Pulmonary artery endothelial cell (primary cell): ENCODE results near the gene TXNDC11. TPM values are rescaled to one million over a fixed set of nuclear protein-coding genes. Genes with fewer than 3 reads are reported as not detected.
"Not testable (repeated sequence)": the region's sequence is repeated elsewhere in the genome, so short reads cannot be mapped to it uniquely, and the experiment has no call there.

Experiments used
- DNase-seq: peaks from one replicate; pipeline ENCODE4 v3.0.0-alpha.2; 2011; ENCODE audit warnings: low read depth, low spot score
- total RNA-seq: library from RNA; depleted of rRNA; stranded (reverse); fragments of >200 nt; gene quantifications from 2 replicates; pipeline ENCODE4 v1.2.3, GENCODE V29; 2014

Gene TXNDC11, protein sequence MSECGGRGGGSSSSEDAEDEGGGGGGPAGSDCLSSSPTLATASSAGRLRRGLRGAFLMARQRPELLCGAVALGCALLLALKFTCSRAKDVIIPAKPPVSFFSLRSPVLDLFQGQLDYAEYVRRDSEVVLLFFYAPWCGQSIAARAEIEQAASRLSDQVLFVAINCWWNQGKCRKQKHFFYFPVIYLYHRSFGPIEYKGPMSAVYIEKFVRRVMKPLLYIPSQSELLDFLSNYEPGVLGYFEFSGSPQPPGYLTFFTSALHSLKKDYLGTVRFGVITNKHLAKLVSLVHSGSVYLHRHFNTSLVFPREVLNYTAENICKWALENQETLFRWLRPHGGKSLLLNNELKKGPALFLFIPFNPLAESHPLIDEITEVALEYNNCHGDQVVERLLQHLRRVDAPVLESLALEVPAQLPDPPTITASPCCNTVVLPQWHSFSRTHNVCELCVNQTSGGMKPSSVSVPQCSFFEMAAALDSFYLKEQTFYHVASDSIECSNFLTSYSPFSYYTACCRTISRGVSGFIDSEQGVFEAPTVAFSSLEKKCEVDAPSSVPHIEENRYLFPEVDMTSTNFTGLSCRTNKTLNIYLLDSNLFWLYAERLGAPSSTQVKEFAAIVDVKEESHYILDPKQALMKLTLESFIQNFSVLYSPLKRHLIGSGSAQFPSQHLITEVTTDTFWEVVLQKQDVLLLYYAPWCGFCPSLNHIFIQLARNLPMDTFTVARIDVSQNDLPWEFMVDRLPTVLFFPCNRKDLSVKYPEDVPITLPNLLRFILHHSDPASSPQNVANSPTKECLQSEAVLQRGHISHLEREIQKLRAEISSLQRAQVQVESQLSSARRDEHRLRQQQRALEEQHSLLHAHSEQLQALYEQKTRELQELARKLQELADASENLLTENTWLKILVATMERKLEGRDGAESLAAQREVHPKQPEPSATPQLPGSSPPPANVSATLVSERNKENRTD
- total RNA-seq = 23.7 and 31.4 TPM in 2 replicates

DNA sequence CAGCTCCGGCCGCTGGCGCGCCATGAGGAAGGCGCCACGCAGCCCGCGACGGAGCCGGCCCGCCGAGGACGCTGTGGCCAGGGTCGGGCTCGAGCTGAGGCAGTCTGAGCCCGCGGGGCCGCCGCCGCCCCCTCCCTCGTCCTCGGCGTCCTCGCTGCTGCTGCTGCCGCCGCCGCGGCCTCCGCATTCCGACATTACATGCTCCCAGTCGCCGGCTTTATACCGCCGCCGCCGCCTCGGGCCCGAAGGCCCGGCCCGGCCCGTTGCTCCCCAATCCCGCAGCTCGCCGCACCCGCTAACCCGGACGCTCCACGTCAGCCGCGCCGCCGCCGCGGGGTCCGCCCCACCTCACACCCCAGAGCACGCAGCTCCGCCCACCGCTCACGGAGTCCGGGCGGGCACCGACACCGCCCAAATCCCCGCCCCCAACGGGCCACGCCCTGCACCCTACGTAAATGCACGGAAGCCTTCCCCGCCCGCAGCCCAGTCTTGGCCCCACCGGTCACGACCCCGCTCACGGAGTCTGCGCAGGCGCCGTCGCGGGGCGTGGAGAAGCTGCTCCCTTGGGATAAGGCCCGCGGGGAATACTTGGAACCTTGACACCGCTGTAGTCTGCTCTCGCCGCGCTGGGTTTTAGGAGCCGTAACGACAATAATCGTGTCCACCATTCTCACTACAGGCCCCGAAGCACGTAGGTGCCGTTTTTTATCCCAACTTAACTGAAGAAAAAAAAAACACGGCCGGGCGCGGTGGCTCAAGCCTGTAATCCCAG is at the start of gene TXNDC11:
TXNDC11 (minus strand) TSS at position 322 of the 772 bp plus-strand sequence; CDS start at position 195, 127 bp downstream.
- DNase-seq = peak; percentile 91

DNA sequence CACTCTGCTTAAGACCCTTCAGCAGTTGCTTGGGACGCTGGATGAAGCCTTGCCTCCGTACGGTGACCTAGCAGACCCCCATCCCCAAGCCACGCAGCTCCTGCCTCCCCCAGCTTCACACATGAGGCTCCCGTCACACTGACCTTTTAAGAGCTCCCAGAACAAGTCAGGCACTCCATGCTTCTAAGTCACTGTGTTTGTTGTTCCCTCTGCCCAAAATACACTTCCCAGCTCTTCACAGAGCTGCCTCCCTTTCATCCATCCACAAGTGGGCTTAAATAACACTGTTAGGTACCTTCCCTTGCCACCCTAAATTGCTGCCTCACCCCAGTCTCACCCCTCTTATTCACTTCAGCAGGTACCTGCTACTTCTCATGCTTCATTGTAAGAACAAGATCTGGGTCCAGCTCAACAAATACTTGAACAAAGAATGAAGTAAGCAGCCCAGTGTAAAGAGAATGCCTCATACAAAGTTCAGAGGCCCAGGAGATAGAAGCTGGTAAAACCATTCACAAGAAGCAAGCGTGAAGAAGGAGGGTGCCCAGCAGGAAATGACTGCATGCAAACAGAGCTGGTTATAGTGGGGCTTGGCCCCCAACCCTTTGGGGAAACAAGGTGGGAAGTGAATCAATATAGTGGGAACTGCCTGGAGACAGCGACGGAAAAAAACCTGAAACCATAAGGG is 48.6 kb upstream of the TXNDC11 start:
- DNase-seq = no peak

DNA sequence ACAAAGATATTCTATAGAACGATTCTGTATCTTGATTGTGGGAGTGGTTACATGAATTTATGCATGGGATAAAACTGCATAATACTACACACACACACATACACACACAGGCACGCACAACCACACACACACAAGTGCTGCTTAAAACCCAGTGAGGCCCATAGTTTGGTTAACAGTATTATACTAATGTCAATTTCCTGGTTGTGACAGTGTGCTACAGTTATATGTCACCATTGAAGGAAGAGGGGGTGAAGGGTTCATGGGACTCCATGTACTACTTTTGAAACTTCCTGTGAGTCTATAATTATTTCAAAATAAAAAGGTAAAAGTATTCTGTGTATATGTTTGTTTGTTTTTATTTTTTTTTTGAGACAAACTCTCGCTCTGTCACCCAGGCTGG is 46.3 kb upstream of the TXNDC11 start:
- no peak for DNase-seq

DNA sequence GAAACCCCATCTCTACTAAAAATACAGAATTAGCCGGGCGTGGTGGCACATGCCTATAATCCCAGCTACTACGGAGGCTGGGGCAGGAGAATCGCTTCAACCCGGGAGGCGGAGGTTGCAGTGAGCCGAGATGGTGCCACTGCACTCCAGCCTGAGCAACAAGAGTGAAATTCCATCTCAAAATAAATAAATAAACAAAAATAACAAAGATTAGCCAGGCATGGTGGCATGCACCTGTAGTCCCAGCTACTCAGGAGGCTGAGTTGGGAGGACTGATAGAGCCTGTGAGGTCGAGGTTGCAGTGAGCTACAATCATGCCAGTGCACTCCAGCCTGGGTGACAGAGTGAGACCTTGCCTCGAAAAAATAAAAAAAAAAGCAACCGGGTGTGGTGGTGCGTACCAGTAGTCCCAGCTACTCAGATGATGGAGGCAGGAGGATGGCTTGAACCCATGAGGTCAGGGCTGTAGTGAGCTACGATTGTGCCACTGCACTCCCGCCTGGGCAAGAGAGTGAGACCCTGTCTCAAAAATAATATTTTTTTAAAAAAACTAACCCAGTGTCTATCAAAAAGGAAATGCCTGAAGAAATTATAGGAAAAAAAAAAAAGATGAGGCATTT is 42.4 kb upstream of the TXNDC11 start:
- DNase-seq = not testable (repeated sequence)

DNA sequence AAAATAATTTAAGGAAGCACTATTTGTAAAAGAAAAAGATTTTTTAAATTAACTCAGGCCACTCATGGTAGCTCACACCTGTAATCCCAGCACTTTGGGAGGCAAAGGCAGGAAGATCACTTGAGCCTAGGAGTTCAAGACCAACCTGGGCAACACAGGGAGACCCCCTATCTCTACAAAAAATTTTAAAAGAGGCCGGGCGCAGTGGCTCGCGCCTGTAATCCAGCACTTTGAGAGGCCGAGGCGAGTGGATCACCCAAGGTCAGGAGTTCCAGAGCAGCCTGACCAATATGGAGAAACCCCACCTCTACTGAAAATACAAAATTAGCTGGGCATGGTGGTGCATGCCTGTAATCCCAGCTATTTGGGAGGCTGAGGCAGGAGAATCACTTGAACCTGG is 41.7 kb upstream of the TXNDC11 start:
- not testable (repeated sequence) for DNase-seq

DNA sequence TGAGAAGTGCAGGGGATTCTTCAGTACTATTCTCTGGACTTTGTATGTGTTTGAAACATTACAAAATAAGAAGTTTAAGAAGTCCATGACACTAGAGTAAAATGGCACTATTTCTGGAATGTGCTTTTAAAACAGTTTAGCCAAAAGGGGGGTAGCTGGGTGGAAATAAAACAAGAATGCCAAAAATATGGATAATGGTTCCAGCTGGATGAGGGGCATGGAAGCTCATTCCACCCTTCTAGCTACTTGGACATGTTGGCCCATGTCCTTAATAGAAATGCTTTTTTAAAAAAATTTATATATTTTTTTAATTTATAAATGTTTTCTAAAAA is 41.3 kb upstream of the TXNDC11 start:
- no peak for DNase-seq

DNA sequence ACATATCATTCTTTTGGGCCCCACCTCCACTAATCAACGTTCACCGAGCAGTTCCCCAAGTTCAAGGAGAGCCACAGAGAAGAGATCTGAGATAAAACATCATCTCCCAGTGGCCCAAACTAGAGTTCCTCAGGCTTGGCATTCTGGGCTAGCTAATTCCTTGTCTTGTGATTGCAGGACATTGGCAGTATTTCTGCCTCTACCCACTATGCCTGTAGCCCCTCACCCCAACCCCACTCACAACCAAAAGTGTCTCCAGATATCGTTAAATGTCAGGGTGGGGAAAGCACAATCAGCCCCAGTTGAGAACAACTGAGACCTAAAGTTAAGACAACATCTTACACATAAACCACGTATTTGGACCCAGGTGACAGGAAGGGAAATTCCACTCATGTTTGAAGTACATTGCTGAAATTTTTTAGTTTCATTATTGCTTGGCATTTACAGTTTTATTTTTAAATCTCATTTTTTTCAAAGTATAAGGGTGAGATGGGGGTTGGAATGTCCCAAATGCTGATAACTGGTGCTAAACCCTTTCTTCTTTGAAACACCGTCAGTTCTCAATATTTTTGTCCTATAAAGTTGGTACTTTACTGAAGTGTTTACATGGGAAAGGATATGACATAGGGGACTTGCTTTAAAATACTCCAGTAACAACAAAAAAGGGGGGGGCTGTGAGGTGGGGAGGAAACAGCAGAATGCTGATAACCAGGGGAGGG is 40.8 kb upstream of the TXNDC11 start:
- DNase-seq = peak; percentile 62

DNA sequence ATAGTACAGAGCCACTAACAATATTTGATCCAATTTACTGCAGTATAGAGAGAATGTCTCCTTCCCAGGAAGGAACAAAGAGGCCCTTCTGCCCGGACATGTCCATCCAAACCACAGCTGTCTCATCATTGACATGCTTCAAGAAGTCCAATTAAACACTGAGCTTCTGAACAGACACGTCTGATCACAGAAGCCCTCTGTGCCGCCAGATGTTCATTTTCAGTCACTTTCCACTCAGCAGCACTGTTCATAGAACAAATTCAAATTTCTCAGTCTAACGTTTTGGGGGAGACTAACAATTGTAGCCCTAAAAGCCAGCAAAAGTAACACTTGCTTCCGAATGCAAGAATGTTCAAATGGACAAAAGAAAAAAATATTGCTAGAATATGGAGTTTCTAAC is 39.1 kb upstream of the TXNDC11 start:
- DNase-seq = no peak

DNA sequence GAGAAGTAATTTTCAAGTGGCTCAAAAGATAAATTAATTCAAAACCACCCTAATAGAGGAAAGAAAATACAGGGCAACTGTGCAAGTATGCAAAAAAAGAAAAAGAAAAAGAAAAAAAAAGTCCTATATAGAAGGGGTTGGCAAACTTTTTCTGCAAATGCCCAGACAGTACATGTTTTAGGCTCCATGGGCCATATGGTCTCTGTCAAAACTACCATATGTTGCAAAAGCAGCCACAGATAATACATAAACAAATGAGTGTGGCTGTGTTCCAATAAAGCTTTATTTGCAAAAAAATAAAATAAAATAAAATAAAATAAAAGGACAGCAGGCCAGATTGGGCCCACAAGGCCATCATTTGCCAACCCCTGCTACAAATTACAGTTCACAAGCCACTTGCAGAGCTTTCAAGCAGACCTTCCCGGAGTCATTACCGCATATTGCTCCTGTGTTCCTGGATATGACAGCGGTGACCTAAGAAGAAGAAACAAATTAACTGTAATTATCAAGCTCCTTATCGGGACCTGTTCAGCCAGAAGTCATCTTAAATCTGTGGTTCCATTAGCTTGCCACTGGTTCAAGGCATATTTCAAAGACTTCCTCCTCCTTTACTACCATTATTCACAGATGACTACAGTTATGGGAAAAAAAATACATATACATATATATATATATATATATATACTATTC is 38.5 kb upstream of the TXNDC11 start:
- no peak for DNase-seq

DNA sequence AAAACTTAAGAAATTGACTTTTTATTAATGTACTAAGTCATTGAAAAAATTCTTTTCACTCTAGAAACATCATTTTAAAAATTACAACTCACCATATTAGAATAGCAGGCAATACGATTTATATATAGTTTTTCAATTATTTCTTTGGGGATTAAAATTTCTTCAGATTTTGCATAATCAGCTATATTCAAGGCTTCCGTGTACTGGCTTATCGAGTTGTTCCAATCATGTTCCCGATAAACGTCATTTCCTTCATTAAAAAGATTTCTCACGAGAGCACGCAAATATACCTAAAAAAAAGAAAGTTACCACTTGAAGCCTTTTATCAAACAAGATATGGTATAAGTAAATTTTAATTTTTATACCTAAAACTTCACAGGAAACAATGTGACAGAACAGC is 36.4 kb upstream of the TXNDC11 start:
- no peak for DNase-seq

DNA sequence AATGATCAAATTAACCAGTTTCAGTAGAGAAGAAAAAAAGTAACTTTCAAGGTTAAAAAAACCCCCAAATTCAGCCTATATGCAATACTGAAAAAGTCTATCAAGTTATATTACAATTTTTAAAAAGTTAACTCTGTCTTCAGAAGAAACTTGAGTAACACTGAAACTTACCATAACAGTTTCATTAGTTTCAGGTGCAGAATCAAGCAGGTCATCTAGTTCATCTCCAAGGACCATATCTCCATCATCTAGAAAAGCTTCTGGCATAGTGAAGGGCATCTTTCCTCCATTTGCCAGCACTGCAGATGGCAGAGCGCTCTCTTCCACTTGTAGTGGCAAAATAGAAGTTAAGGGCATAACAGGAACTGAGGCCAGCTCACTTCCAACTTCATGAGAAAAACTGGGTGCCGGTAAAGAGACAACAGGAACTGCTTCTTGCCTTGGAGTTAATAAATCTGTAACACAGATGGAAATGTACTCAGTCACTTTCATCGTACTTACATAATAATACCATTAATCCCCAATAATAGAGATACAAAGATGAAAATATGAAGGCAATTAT is 31.5 kb upstream of the TXNDC11 start:
- DNase-seq = no peak

DNA sequence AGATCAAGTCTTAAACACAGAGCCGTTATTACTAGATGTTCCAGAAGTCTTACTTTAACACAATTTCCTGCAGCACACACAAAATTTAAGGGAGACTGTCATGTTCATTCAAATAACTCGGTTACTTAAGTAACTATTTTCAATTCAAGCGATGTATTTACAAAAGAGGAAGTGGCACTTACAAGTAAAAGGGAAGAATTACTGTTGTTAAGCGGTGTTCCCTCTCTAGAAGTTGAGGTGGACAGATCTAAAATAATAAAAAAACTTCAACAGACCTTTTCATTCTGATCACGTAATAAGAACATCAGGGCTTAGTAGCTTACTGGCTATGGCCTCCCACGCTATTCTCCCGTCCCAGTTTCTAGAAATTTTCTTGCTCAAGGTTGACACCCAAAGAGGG is 26.2 kb upstream of the TXNDC11 start:
- no peak for DNase-seq

DNA sequence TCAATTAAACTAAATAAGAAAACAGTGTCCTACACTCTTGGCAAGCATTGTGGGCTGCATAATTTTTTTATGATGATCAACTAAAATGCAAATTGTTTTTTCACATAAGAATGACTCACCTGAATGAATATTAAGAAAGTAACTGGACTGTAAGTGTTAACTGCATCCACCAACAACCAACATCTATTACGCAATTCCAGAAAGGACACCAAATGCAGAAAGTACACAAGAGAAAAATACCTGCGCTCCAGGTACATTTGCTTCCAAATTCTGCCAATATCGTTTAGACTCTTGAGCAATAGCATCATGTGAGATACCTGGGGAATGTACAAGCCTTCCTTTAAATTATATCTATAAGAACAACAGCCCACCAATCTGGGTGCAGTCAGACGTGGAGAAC is 19.8 kb upstream of the TXNDC11 start:
- no peak for DNase-seq

DNA sequence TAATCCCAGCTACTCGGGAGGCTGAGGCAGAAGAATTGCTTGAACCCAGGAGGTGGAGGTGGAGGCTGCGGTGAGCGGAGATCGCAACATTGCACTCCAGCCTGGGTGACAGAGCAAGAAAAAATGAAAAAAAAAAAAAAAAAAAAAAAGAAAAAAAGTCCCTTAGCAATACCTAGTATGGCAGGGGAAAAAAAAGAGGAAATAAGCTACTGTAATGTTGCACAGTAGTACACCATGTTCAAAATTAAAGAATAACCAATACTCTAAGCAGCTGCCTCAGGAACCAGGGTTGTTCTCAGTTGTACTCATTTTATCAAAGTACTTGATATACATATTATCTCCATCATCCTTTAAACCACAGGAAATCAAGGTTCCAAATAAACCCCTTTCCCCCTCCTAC is 17.3 kb upstream of the TXNDC11 start:
- no peak for DNase-seq

DNA sequence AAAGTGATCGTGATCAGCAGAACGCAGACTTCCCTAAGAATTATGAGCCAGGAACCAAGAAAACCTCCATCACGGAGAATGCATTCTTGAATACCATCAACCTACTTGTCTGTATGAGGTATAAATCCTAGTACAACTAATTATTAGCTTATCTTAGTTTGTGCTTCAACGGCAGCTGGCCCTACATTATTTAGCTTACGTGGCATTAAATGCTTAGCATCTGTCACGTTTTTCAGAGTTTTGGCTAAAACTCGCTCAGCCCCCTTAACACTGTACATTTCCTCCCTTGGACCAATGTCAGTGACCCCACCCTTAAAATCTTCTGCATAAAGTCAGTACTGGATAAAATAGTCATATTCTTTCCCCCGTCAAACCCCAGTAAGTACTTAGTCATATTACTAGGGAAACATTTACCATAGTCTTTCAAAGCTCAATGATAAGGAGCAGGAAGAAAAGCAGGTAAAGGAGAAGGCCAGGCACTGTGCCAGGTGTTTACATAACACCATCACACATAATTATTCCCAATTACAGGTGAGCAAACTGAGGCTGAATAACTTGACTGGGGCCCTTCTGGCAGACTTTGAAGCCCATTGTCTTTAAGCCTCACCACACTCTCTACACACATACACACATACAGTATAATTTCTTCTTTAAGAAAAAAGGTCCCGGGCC is 16.6 kb upstream of the TXNDC11 start:
- no peak for DNase-seq

DNA sequence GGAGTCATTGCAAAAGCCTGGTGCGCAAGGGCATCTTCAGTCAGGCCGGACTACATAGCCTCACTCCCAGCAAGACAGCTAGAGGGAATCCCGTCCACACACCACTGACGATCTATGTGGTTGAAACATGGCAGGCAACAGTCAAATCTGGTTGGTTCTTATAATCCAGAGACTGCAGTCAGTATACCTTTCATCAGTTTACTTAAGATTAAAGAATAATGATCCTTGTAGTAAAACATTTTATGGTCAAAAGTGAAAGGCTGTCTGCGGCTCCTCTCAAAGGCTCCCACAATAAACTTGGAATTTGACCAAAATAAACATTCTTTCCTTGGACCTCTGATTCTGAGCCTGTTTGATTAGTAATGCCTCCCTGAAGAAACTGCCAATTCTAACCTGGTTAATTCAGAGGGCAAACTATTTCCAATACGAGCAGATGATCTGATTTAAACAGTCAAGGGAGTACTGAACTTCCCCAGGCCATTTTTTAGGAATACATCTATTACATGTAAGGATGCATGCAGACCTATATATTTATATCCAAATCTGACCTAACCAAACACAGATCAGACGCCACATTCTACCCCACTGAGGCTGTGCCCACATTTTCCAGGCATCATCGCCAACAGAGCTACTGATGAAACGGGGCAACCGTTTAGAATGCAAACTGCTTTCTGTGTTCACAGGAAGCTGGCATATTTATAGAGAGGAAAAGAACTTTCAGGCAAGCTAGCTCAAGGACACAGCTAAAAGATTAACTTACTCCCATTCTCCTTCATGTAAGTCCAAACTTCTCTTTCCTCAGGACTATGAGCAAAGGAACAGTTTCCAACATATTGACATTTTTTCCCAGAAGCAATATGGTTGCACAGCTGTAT is 15.3 kb upstream of the TXNDC11 start:
- DNase-seq = no peak

DNA sequence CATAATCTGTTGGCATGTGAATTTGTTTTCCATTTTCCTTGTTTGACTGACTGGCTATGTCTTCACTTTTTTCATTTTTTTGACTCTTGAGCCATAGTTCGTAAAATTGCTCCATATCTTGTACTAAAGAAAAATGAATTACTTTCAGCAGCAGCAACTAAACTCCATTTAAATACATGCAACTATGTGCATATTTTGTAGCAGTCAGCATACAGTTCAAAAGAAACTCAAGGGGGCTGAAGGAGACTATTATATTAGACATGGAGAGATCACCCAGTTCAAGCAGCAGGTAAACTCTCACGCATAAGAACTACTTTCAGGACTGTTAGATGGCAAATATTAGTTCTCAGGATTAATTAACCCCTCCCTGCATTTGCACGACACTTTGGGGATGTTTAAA is 13.6 kb upstream of the TXNDC11 start:
- no peak for DNase-seq
